Sigmoid colon (tissue), 4 donors: ENCODE results near the gene PAWR.
A peak's percentile ranks its signal among the peaks of the same experiment; 100 is the strongest.

Experiments used
- EP300 ChIP-seq, 4 donors: sonication (generic); formaldehyde crosslinking; IDR thresholded peaks; one replicate each; pipeline ENCODE4 v1.6.1; 2017; ENCODE audit warnings: antibody characterized with exemption in 4 of 4
- POLR2AphosphoS5 ChIP-seq, 4 donors: sonication (generic); formaldehyde crosslinking; IDR thresholded peaks; one replicate each; pipeline ENCODE4 v1.6.1; 2017; ENCODE audit warnings: antibody characterized with exemption in 4 of 4
- TF ChIP-seq, protein P1 (sequence below), 4 experiments: fragments of 450-650 bp in 3 of 4; fragments of 200-600 bp in 1 of 4; IDR thresholded peaks; one replicate each; pipeline ENCODE4 v1.5.1; 2016 to 2019; ENCODE audit warnings: antibody characterized with exemption in 4 of 4, mild to moderate bottlenecking in 3 of 4, moderate library complexity in 2 of 4

GRCh38 chr12:79547735-79548609 lies 142.8 kb downstream of the PAWR start:
- TF ChIP-seq POLR2AphosphoS5 (IDR thresholded peaks at IDR 0.05) (no peak), EP300 (IDR thresholded peaks at IDR 0.05) (no peak)
- TF ChIP-seq, protein P1, sequence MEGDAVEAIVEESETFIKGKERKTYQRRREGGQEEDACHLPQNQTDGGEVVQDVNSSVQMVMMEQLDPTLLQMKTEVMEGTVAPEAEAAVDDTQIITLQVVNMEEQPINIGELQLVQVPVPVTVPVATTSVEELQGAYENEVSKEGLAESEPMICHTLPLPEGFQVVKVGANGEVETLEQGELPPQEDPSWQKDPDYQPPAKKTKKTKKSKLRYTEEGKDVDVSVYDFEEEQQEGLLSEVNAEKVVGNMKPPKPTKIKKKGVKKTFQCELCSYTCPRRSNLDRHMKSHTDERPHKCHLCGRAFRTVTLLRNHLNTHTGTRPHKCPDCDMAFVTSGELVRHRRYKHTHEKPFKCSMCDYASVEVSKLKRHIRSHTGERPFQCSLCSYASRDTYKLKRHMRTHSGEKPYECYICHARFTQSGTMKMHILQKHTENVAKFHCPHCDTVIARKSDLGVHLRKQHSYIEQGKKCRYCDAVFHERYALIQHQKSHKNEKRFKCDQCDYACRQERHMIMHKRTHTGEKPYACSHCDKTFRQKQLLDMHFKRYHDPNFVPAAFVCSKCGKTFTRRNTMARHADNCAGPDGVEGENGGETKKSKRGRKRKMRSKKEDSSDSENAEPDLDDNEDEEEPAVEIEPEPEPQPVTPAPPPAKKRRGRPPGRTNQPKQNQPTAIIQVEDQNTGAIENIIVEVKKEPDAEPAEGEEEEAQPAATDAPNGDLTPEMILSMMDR (IDR thresholded peaks at IDR 0.05) = peak; percentile 48 to 71 (median 60)
